Activated T-helper 9 cell treated with anti-CD3 and anti-CD28 coated beads, Interleukin-2, amount 50 U/mL, for 16 hours (primary cell): ENCODE measurements around the gene FBXO11.

Source experiments
- DNase-seq: peaks from one replicate; pipeline ENCODE4 v3.0.0-alpha.2; 2020; ENCODE audit warnings: low read depth

Gene FBXO11

GRCh38 chr2:47849368-47849767 is 56.9 kb downstream of the FBXO11 start:
- no peak for DNase-seq

GRCh38 chr2:47844162-47844561 is 62.1 kb downstream of the FBXO11 start:
- no peak for DNase-seq

- no peak for DNase-seq
Measured at GRCh38 chr2:47843407-47843806, 62.9 kb downstream of the FBXO11 start.

- no peak for DNase-seq
Measured at GRCh38 chr2:47842846-47843245, 63.5 kb downstream of the FBXO11 start.

GRCh38 chr2:47838686-47839085 is 67.6 kb downstream of the FBXO11 start:
- no peak for DNase-seq

GRCh38 chr2:47838249-47838648 is 68.0 kb downstream of the FBXO11 start:
- no peak for DNase-seq

- no peak for DNase-seq
Measured at GRCh38 chr2:47833516-47833968, 72.8 kb downstream of the FBXO11 start.

- DNase-seq = no peak
Measured at GRCh38 chr2:47822518-47822917, 83.8 kb downstream of the FBXO11 start.

GRCh38 chr2:47819834-47820233 is 86.5 kb downstream of the FBXO11 start:
- no peak for DNase-seq

- DNase-seq = no peak
Measured at GRCh38 chr2:47818777-47819176, 87.5 kb downstream of the FBXO11 start.

- no peak for DNase-seq
Measured at GRCh38 chr2:47815764-47816163, 90.5 kb downstream of the FBXO11 start.

- DNase-seq = no peak
Measured at GRCh38 chr2:47811668-47812067, 94.6 kb downstream of the FBXO11 start.

- no peak for DNase-seq
Measured at GRCh38 chr2:47810850-47811249, 95.4 kb downstream of the FBXO11 start.

- no peak for DNase-seq
Measured at GRCh38 chr2:47809903-47810302, 96.4 kb downstream of the FBXO11 start.

GRCh38 chr2:47808614-47809013 is 97.7 kb downstream of the FBXO11 start:
- no peak for DNase-seq

GRCh38 chr2:47805850-47806249 is 100.4 kb downstream of the FBXO11 start:
- no peak for DNase-seq

- no peak for DNase-seq
Measured at GRCh38 chr2:47803770-47804169, 102.5 kb downstream of the FBXO11 start.

GRCh38 chr2:47803363-47803762 is 102.9 kb downstream of the FBXO11 start:
- no peak for DNase-seq

GRCh38 chr2:47801118-47801517 is 105.2 kb downstream of the FBXO11 start:
- DNase-seq = no peak

GRCh38 chr2:47799031-47799609 is 107.2 kb downstream of the FBXO11 start:
- DNase-seq = no peak

GRCh38 chr2:47798631-47799030 is 107.7 kb downstream of the FBXO11 start:
- no peak for DNase-seq

- no peak for DNase-seq
Measured at GRCh38 chr2:47796090-47796697, 110.1 kb downstream of the FBXO11 start.

- no peak for DNase-seq
Measured at GRCh38 chr2:47785986-47786385, 120.3 kb downstream of the FBXO11 start.

GRCh38 chr2:47784352-47784851 is 121.9 kb downstream of the FBXO11 start:
- no peak for DNase-seq
